GM21619 (cell line): ENCODE data around the gene CMTM7.
"Not testable (repeated sequence)": the region's sequence is repeated elsewhere in the genome, so short reads cannot be mapped to it uniquely, and the experiment has no call there.

Source experiments
- ATAC-seq: cut with Tn5 transposase; IDR thresholded peaks from one replicate; pipeline ENCODE4 v1.9.1; 2021; ENCODE audit not compliant: unreplicated experiment

CMTM7 gene

DNA sequence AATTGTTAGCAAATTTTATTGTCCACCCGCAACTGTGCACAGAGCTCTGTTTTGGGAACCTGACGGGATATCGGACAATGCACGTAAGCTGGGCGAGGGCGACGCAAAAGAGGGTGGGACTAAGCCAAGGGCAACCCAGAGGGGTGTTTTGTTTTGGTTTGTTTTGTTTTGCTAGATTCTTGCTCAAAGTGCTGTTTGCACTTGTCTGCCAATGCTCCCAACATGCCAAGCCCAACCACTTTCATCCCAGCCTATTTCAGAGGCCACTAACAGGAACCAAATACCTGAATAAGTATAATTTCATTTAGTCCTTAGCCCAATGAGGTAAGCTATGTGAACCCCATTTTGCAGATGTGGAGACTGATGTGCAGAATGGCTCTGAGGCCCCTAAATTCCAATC is 9.7 kb upstream of the CMTM7 start:
- ATAC-seq = no peak

DNA sequence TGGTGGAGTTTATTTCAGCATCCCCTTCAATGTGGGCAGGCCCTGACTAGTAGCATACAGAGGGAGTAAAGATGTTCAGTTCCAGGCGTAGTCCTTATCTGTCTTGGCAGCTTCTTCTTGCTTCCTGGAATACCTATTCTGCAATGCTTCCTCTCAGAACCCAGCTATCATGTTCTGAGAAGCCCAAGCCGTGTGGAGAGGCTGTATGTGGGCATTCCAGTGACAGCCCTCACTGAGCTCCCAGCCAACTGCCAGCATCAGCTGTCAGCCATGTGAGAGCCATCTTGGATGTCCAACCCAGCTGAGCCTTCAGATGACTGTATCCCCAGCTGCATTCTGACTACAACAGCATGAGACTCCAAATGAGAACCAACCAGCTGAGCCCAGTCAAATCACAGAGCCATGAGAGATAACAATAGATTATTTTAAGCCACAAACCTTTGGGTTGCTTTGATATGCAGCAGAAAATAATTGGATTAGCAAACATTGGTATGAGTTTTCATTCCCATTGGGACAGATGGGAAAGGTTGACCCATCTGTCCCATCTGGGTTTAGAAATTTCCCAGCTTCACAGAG is 8.4 kb upstream of the CMTM7 start:
- no peak for ATAC-seq

GRCh38 chr3:32384938-32385337 is 6.7 kb upstream of the CMTM7 start:
- no peak for ATAC-seq

- no peak for ATAC-seq
Measured at GRCh38 chr3:32387512-32387911, 4.1 kb upstream of the CMTM7 start.

DNA sequence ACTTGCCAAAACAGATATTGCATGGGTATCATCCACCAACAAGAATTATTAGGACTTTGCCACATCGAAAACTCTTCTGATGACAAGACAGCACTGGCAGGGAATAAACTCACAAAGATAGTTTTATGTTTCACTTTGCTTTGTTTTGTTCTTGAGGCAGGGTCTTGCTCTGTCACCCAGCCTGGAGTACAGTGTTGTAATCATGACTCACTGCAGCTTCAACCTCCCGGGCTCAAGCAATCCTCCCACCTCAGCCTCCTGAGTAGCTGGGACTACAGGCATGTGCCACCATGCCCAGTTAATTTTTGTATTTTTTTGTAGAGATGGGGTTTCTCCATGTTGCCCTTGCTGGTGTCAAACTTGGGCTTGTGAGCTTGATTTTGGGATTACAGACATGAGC is 2.1 kb upstream of the CMTM7 start:
- ATAC-seq = not testable (repeated sequence)

DNA sequence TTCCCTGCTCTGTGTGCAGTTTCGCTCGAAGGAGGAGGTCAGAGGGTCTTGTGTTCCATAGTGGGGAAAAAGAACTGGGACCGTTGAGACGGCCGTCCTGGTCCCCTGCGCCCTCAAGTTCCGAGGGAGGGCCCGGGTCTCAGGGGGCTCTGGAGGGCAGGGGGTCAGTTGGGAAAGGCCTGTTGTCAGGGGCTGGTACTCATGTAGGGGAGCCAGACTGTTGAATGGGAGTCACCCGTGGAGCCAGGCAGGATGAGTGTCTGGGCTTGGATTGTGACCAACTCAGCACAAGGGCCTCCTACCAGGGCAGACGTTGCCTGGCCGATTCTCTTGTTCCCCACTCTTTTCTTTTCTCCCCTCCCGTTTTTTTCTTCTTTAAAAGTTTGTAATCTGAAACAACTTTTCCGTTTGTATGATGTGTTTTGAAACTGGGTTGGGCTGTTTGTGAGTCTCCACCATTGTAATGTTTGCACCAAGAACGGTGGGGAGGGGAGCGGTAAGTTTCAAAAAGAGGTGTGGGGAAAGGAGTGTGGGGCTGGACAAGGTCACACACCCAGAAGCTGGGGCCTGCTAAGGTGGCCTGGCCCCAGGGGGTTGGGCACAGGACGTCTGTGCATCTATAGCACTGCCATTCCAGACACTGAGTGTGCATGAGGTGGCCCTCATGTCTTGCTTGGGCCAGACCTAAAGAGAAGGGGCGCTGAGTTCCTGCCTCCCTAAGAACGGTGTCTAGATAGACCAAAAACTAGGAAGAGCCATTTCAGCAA is 1.1 kb downstream of the CMTM7 start:
- no peak for ATAC-seq

DNA sequence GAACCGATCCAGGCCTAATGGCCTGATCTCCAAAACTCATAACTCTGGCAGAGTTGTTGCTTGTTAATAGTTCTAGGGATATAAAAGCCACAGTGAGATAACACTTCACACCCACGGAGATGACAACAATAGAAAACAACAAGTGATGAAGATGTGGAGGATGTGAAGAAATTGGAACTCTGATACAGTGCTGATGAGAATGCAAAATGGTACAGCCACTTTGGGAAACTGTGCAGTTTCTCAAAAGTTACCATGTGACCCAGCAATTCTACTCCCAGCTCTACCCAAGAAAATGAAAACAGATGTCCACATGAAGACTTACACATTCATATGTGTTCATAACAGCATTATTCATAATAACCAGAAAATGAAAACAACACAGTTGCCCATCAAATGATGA is 3.8 kb downstream of the CMTM7 start:
- no peak for ATAC-seq

- no peak for ATAC-seq
Measured at GRCh38 chr3:32397941-32398340, 6.3 kb downstream of the CMTM7 start.

DNA sequence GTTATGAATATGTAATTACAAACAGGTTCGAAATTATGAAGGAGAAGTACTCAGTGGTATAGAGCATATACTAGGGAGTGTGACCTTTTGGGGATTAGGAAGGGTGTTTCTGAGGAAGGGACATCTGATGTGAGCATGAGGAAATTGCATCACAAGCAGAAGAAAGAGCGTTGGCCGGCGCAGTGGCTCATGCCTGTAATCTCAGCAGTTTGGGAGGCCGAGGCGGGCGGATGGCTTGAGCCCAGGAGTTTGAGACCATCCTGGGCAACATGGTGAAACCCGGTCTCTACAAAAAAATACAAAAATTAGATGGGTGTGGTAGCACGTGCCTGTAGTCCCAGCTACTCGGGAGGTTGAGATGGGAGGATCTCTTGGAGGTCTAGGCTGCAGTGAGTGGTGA is 6.9 kb downstream of the CMTM7 start:
- no peak for ATAC-seq

DNA sequence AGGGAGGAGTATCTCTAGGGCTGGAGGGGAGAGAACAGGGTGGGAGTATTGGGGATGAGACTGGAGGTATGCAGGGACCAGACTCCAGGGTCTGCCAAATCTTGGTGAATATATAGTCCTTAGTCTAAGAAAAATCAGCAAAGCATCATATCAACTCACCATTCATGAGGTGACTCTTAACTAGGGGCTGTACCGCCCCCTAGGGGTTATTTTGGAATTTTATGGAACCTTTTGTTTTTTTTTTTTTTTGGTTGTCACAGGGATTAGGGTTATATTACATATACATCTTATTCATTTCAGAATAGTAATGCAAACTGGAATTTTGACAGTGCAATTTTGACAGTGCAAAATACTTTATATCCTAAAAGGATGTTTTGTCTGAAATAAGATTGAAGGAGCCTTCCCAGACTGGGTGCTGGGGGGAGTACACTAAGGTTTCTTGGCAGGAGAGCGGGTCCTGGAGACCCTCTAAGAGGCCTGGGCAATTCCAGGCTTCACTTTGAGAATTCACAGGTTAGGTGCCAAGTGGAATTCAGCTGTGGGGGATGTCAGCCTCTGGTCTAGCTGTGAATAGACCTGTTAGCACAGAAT is 7.5 kb downstream of the CMTM7 start:
- no peak for ATAC-seq

- no peak for ATAC-seq
Measured at GRCh38 chr3:32401126-32401525, 9.5 kb downstream of the CMTM7 start.

DNA sequence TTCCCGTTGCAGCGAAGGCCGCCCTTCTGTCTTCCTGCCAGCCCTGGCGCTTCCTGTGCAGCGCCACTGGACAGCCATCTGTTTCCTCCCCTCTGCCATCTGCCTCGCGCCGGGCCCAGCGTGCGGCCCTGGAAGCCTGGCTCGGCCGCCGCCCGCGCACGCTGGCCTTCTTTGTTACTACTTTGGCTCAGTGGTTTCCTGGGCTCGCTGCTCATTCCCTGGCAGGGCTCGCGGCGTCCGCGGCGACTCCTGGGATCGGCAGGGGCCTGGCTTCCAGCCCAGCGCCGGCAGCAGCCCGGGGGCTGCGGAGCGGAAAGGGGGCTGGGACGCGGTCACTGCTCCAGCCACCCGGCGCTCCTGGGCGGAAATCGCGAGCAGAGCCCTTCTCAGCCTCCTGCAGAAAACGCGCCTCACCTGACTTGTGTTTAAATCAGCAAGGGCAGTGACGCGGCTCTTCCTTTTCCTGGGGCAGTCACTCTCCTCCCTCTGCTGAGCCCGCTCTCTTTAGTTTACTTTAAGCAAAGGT is 10.0 kb downstream of the CMTM7 start:
- ATAC-seq = peak; percentile 71

- ATAC-seq = no peak
Measured at GRCh38 chr3:32403663-32404062, 12.0 kb downstream of the CMTM7 start.

DNA sequence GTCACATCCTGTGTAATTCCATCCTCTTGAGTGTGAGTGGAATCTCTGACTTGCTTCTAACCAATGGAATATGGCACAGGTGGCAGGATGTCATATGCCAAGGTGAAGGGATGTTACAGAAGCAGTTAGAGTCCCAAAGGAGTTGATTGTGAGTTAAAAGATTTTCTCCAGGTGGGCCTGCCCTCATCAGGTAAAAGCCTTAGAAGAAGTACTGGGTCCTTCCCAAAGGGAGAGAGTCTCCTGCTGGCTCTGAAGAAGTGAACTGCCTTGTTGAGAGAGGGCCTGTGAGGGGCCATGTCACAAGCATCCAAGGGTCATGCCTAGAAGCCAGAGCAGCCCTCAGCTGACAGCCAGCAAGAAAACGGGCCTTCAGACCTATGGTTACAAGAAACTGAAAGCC is 13.1 kb downstream of the CMTM7 start:
- ATAC-seq = no peak

GRCh38 chr3:32405155-32405554 is 13.5 kb downstream of the CMTM7 start:
- no peak for ATAC-seq

DNA sequence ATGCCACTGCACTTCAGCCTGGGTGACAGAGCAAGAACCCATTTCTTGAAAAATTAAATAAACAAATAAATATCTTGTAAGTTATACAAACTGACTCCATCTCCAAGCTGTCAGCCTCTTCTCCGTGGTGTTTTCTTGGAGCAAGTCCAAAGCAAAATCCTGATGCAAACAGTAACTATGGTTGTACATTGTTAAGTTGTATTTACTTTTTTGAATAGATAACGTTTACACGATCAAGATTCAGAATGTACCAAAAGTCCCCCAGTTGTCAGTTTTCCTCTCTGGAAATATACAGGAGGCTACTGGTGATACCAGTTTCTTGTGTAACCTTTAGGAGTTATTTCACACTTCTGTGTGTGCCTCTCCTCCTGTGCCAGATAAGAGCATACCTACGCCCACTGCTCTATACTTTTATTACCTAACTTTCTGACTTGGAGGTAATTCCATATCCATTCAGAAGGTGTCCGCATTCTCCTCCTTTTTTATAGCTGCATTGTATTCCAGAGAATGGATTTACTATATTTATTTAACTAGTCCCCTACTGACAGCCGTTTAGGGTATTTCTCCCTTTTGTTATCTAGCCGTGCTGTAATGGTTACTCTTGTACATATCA is 14.2 kb downstream of the CMTM7 start:
- ATAC-seq = no peak

GRCh38 chr3:32406486-32407408 is 15.1 kb downstream of the CMTM7 start:
- ATAC-seq = no peak

GRCh38 chr3:32410367-32411246 is 19.0 kb downstream of the CMTM7 start:
- ATAC-seq = no peak

DNA sequence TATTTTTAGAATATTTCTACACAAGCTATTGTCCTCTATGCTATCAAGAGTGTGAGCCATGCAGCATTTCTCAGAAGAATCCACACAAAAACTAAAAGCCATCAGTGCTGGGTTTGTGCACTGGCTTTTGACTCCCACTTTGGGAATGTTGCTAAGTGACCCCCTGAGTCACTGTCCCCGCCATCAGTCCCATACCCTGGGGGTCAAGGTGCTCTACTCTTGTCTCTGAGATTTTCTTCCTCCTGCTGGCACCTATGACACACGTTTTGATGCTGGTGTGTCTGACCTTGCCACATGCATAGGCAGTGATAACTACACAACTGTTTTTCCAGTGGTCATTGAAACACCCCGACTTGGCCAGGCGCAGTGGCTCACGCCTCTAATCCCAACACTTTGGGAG is 19.8 kb downstream of the CMTM7 start:
- no peak for ATAC-seq

- ATAC-seq = no peak
Measured at GRCh38 chr3:32412887-32413286, 21.2 kb downstream of the CMTM7 start.
